ENCODE data around the gene PPAN.

PPAN gene

DNA sequence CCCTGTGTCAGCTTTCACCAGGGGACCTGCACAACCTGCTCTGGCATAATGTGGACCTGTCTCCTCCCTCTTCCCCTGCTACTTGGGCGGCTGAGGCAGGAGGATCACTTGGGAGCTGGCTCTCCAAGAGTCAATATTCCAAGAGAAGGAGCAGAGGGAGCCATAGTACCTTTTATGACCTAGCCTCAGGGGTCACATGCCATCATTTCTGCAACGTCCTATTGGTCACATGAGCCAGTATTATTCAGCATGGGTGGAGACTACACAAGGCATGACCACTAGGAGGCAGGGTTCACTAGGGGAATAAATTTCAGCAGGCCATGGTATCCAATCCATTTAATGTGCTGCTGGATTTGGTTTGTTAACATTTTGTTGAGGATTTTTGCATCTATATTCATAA lies 32.0 kb upstream of the PPAN start:
- H3K4me3 ChIP-seq (ENCODE audit: low read depth, low read length) = no peak overlapping the region
- peak; percentile 95 for TF ChIP-seq CTCF (IDR thresholded peaks at IDR 0.05; ENCODE audit: low read depth, low read length)
- TF ChIP-seq POLR2A (IDR thresholded peaks at IDR 0.05; ENCODE audit: extremely low read depth, insufficient read length) = no peak
- TF ChIP-seq, protein P1, sequence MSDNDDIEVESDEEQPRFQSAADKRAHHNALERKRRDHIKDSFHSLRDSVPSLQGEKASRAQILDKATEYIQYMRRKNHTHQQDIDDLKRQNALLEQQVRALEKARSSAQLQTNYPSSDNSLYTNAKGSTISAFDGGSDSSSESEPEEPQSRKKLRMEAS (IDR thresholded peaks at IDR 0.05; ENCODE audit: low read depth, low read length) = peak; percentile 82
- peak; percentile 85 for DNase-seq (ENCODE audit: low read depth)

GRCh38 chr19:10076535-10076934 lies 29.6 kb upstream of the PPAN start:
- DNase-seq (ENCODE audit: low read depth) = no peak
- H3K4me3 ChIP-seq (ENCODE audit: low read depth, low read length) = no peak overlapping the region
- TF ChIP-seq, protein P1 (IDR thresholded peaks at IDR 0.05; ENCODE audit: low read depth, low read length) = no peak
- TF ChIP-seq MYC (IDR thresholded peaks at IDR 0.05; ENCODE audit: low read depth, low read length) = no peak
- TF ChIP-seq CTCF (IDR thresholded peaks at IDR 0.05; ENCODE audit: low read depth, low read length) = no peak
- no peak for TF ChIP-seq POLR2A (IDR thresholded peaks at IDR 0.05; ENCODE audit: extremely low read depth, insufficient read length)

- peak; percentile 34 for DNase-seq (ENCODE audit: low read depth)
- H3K4me3 ChIP-seq (ENCODE audit: low read depth, low read length) = no peak overlapping the region
- TF ChIP-seq POLR2A (IDR thresholded peaks at IDR 0.05; ENCODE audit: extremely low read depth, insufficient read length) (no peak), MYC (IDR thresholded peaks at IDR 0.05; ENCODE audit: low read depth, low read length) (no peak), CTCF (IDR thresholded peaks at IDR 0.05; ENCODE audit: low read depth, low read length) (no peak)
- TF ChIP-seq, protein P1 (IDR thresholded peaks at IDR 0.05; ENCODE audit: low read depth, low read length) = no peak
Measured at GRCh38 chr19:10078329-10078728, 27.8 kb upstream of the PPAN start.

DNA sequence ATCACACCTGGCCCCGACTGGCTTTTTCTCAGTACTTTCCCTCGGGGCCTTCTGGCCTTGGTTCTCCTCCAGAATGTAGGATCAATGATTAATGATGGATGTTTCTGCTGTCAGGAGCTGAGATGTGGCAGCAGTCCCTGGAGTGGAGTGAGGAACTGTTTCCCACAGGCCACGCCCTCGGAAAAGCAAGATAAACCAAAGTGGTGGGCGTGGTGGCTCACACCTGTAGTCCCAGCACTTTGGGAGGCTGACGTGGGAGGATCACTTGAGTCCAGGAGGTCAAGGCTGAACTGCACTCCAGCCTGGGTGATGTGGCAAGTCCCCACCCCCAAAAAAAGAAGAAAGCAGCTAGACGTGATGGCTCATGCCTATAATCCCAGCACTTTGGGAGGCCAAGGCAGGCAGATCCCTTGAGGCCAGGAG lies 27.1 kb upstream of the PPAN start:
- TF ChIP-seq MYC (IDR thresholded peaks at IDR 0.05; ENCODE audit: low read depth, low read length) (no peak), POLR2A (IDR thresholded peaks at IDR 0.05; ENCODE audit: extremely low read depth, insufficient read length) (no peak), CTCF (IDR thresholded peaks at IDR 0.05; ENCODE audit: low read depth, low read length) (no peak)
- TF ChIP-seq, protein P1 (IDR thresholded peaks at IDR 0.05; ENCODE audit: low read depth, low read length) = no peak
- no peak overlapping the region for H3K4me3 ChIP-seq (ENCODE audit: low read depth, low read length)
- DNase-seq (ENCODE audit: low read depth) = no peak

DNA sequence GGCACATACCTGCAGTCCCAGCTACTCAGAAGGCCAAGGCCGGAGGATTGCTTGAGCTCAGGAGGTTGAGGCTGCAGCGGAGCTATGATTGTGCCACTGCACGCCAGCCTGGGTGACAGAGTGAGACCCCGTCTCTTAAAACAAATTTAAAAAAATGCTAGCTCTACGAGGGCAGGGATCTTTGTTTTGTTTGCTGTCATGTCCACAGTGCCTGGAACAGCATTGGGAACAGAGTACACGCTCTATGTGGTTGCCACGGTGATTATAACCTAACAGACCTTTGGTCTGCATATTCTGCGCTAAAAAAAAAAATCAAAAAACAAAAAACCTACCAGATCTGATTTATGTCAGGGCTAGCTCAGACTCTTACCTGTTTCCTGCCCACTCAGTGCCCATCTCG lies 22.3 kb upstream of the PPAN start:
- no peak overlapping the region for H3K4me3 ChIP-seq (ENCODE audit: low read depth, low read length)
- DNase-seq (ENCODE audit: low read depth) = no peak
- TF ChIP-seq, protein P1 (IDR thresholded peaks at IDR 0.05; ENCODE audit: low read depth, low read length) = no peak
- TF ChIP-seq POLR2A (IDR thresholded peaks at IDR 0.05; ENCODE audit: extremely low read depth, insufficient read length) (no peak), MYC (IDR thresholded peaks at IDR 0.05; ENCODE audit: low read depth, low read length) (no peak), CTCF (IDR thresholded peaks at IDR 0.05; ENCODE audit: low read depth, low read length) (no peak)

DNA sequence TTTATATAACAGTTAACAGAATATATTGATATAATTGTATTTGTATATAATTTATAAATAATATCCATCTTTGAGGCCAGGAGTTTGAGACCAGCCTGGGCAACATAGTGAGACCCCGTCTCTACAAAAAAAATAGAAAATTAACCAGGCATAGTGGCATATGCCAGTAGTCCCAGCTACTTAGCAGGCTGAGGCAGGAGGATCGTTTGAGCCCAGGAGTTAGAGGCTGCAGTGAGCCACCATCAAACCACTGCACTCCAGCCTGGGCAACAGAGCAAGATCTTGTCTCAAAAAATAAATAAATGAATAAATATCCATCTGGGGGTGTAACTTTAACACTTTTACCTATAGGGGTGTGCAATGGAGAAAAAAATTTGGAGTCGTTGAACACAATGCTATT lies 21.4 kb upstream of the PPAN start:
- no peak overlapping the region for H3K4me3 ChIP-seq (ENCODE audit: low read depth, low read length)
- no peak for TF ChIP-seq MYC (IDR thresholded peaks at IDR 0.05; ENCODE audit: low read depth, low read length)
- TF ChIP-seq, protein P1 (IDR thresholded peaks at IDR 0.05; ENCODE audit: low read depth, low read length) = no peak
- no peak for TF ChIP-seq CTCF (IDR thresholded peaks at IDR 0.05; ENCODE audit: low read depth, low read length)
- no peak for TF ChIP-seq POLR2A (IDR thresholded peaks at IDR 0.05; ENCODE audit: extremely low read depth, insufficient read length)
- no peak for DNase-seq (ENCODE audit: low read depth)

Data from NB4 (cell line).